GM18951 (cell line): Measurements from ENCODE around the gene MRGPRX1.
"Not testable (repeated sequence)": the region's sequence is repeated elsewhere in the genome, so short reads cannot be mapped to it uniquely, and the experiment has no call there.

Source experiments
- POLR2A ChIP-seq: IDR thresholded peaks from 4 replicates; pipeline ENCODE4 v1.6.1; 2011; ENCODE audit warnings: mild to moderate bottlenecking; ENCODE audit not compliant: insufficient read length, insufficient read depth; ENCODE audit errors: extremely low read depth
- in situ Hi-C: fragments of 300-500 bp; cut with MboI; formaldehyde crosslinking; loops from one replicate; pipeline ENCODE4 v1.12.0; 2022; ENCODE audit warnings: low sequenced_read_pairs, mixed read lengths, inconsistent platforms; ENCODE audit not compliant: unreplicated experiment

MRGPRX1 gene

DNA sequence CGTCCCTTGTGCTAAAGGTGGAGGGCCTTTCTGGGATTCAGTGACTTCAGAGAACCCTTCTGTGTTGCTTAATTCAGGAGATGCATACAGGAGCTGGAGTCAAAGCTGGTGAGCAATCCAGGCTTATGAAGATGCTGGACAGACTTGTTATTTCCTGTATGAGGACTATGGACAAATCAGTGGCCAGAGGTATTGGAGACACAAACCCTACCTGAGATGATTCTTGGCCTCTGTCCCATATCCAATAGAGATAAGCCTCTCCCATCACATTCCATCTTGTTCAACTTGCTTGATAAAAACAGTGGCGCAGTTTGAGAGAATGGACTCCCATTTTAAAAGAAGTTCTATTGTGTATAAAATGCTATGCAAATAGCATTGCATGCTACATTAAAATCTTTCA, at the start of gene MRGPRX1:
Gene MRGPRX1 (minus strand): TSS at position 101 of the 400 bp plus-strand sequence. CDS start 4,630 bp downstream, outside the sequence.
- in situ Hi-C loops, result no loop called here
- TF ChIP-seq POLR2A, result no peak

DNA sequence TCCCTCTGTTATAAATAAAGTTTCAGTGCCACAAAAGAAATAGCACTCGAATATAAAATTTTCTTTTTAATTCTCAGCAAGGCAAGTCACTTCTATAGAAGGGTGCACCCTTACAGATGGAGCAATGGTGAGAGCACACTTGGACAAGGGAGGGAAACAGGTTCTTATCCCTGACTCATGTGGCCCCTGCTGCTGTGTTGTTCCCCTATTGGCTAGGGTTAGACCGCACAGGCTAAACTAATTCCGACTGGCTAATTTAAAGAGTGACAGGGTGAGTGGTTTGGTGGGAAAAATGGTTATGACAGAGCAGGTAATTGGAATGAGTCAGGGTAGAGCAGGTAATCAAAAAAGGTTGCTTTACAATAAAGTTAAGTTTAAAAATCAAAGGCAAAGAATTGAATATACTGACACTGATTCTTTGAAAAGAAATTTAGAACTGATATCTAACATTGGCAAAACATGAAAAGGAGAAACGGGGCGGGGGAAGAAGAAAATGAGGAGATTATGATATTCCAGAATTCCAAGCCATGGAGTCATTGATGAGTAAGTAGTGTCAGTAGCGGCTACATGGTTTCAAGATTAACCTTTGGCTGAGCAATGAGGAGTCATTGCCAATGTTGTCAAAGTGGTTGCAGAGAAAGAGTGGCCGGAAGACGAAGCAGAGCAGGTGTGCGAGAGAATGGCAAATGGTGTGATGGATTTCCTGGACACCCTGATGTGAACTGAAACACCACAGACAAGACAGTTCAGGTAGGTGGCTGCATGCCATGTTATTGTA, 48.4 kb upstream of the MRGPRX1 start:
- no peak for TF ChIP-seq POLR2A
- in situ Hi-C loops, result no loop called here

DNA sequence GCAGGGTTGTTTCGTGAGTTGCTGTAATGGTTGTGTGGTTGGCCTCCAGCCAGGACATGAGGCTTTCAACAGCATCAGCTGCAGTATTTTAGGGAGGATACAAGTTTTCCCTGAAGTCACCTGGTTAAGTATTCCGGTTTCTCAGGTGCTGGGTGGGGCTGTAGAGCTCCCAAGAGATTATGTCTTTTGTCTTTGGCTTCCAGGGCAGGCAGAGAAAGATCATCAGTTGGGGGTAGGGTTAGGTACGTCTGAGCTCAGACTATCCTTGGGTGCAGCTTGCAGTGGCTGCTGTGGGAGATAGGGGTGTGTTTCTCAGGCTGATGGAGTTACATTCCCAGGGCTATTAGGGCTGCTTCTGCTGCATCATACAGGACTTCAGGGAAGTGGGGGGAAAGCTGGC, 47.5 kb upstream of the MRGPRX1 start:
- in situ Hi-C loops, result no loop called here
- TF ChIP-seq POLR2A, result no peak

GRCh38 chr11:18981897-18982296, 42.7 kb upstream of the MRGPRX1 start:
- in situ Hi-C loops, result no loop called here
- no peak for TF ChIP-seq POLR2A

- in situ Hi-C loops, result no loop called here
Observed at GRCh38 chr11:18974192-18974591, 35.0 kb upstream of the MRGPRX1 start.

DNA sequence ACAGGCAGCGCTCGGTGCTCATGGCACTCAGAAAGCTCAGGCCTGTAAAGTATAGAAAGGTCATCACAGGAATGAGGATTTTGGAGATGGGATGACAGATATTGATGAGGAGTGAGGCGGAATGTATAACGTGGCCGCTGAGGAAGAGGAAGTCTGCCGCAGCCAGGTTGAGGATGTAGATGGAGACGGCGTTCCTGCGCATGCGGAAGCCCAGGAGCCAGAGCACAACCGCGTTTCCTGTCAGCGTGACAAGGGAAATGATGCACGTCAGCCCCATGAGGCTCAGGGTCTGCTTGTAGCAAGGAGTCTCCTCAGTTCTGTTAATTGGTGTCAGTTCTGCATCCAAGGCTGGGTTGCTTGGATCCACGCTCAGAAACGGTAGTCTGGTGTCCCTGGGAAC, 33.1 kb upstream of the MRGPRX1 start:
- in situ Hi-C loops, result no loop called here
- TF ChIP-seq POLR2A, result no peak

More at GRCh38 chr11:18974192-18974591, 35.0 kb upstream of the MRGPRX1 start:
- TF ChIP-seq POLR2A, result no peak

DNA sequence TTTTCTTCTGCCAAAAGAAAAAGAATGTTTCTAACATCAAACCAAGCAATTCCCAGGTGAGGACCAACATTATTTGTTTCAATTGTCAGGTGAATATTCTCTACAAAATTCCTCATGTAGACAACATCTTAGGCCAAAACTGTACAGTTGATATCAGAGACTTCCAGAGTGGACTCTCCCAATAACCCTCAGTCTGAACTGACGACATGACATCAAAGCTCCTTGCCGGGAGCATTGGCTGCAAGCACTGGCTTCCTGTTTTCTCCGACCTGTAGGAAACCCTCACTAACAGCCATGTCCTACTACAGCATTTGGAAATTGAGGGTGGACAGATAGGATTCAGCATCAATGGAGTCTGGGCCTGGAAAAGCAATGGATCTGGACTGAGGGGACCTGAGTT, 30.5 kb upstream of the MRGPRX1 start:
- in situ Hi-C loops, result no loop called here
- TF ChIP-seq POLR2A, result no peak

- no peak for TF ChIP-seq POLR2A
- in situ Hi-C loops, result no loop called here
Observed at GRCh38 chr11:18958221-18958910, 19.2 kb upstream of the MRGPRX1 start.

DNA sequence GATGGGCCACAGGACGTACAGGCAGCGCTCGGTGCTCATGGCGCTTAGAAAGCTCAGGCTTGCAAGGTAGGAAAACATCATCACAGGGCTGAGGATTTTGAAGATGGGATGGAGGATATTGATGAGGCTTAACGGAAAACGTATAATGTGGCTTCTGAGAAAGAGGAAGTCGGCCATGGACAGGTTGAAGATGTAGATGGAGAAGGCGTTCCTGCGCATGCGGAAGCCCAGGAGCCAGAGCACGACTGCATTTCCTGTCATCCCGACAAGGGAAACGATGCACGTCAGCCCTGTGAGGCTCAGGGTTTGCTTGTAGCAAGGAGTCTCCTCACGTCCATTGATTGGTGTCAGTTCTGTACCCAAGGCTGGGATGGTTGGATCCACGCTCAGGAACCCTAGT, 17.4 kb upstream of the MRGPRX1 start:
- TF ChIP-seq POLR2A, result no peak
- in situ Hi-C loops, result no loop called here

DNA sequence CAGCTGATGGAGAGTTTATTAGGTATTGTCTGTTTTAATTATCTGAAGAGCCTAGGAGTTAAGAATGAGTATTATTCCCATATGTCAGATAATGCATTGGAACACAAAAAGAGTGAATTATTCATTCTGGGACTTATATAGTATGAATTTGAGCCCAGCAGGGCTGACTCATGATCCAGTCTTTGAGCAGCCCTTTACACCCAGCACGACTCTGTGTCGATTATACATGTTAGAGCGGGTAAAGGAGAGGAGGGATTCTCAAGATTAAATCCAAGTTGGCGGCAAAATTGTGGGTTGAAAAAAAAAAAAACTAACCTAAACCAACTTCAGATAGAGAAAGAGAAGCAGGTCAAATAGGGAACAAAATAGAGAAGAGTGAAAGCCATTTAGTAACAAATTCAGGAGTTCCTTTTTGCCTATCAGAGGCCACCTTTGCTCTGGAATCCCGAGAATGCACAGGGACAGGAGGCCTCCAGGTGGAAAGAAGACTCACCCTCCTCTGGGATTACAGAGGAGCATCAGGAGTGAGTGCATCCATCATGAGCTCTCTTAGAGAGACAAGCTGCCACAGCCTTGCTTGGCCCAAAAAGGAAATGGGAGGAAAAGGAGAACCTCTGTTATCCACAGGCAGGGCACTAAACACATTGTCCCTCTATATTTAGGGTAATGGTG, 3.1 kb downstream of the MRGPRX1 start:
- TF ChIP-seq POLR2A, result no peak
- in situ Hi-C loops, result no loop called here

DNA sequence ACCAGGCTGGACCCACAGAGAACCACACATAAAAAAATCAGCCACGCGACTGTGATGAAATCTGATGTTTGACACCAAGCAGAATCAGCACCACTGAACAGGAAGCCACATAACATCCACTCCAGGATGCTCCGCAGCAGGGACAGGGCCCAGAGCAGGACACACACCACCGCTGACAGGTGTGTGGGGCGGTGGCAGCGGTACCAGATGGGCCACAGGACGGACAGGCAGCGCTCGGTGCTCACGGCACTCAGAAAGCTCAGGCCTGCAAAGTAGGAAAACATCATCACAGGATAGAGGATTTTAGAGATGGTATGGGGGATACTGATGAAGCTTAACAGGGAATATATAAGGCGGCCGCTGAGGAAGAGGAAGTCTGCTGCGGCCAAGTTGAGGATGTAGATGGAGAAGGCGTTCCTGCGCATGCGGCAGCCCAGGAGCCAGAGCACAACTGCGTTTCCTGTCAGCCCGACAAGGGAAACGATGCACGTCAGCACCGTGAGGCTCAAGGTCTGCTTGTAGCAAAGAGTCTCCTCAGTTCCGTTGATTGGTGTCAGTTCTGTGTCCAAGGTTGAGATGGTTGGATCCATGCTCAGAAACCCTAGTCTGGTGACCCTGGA, 4.9 kb downstream of the MRGPRX1 start:
- in situ Hi-C loops, result no loop called here
- TF ChIP-seq POLR2A, result no peak

- in situ Hi-C loops, result no loop called here
- TF ChIP-seq POLR2A, result no peak
Observed at GRCh38 chr11:18927550-18928322, 11.5 kb downstream of the MRGPRX1 start.

DNA sequence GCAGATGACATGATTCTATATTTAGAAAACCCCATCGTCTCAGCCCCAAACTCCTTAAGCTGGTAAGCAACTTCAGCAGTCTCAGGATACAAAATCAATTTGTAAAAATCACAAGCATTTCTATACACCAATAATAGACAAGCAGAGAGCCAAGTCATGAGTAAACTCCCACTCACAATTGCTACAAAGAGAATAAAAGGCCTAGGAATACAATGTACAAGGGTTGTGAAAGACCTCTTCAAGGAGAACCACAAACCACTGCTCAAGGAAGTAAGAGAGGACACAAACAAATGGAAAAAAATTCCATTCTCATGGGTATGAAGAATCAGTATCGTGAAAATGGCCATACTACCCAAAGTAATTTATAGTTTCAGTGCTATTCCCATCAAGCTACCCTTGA, 13.8 kb downstream of the MRGPRX1 start:
- in situ Hi-C loops, result not testable (repeated sequence)
